Lower lobe of right lung (tissue), 2 donors: ENCODE results near the gene WDR5. TPM values are rescaled to one million over a fixed set of nuclear protein-coding genes. Genes with fewer than 3 reads are reported as not detected.

Experiments
- ATAC-seq, 2 donors: fragments of 200-7000 bp; cut with Tn5 transposase; one replicate each; pipeline ENCODE4 v1.9.1; 2020 to 2022; ENCODE audit warnings: mild to moderate bottlenecking in 2 of 2, moderate library complexity in 2 of 2
- DNase-seq: peaks from one replicate; pipeline ENCODE4 v3.0.0-alpha.2; 2020
- H3K27ac ChIP-seq: fragments of 200-600 bp; one replicate; pipeline ENCODE4 v1.8.0; 2022
- H3K27me3 ChIP-seq: fragments of 200-600 bp; one replicate; pipeline ENCODE4 v1.8.0; 2022; ENCODE audit warnings: low read depth
- H3K36me3 ChIP-seq: fragments of 200-600 bp; one replicate; pipeline ENCODE4 v1.8.0; 2022; ENCODE audit warnings: mild to moderate bottlenecking
- H3K4me1 ChIP-seq: fragments of 200-600 bp; one replicate; pipeline ENCODE4 v1.8.0; 2022
- H3K4me3 ChIP-seq: fragments of 200-600 bp; one replicate; pipeline ENCODE4 v1.8.0; 2022; ENCODE audit warnings: mild to moderate bottlenecking
- H3K9me3 ChIP-seq: fragments of 200-600 bp; one replicate; pipeline ENCODE4 v1.8.0; 2022
- CTCF ChIP-seq: fragments of 200-600 bp; IDR thresholded peaks from one replicate; pipeline ENCODE4 v1.8.0; 2022; ENCODE audit warnings: antibody characterized with exemption, mild to moderate bottlenecking
- intact Hi-C: fragments of 100-400 bp; cut with DNase I; formaldehyde crosslinking; loops from one replicate; pipeline ENCODE4 v1.11.0; 2022
- total RNA-seq: library from RNA; stranded (reverse); fragmentation: NEBNext Ultra II Directional; extraction: Animal tissue kit (Norgen Biotek cat#: 25700); gene quantifications from one replicate; pipeline ENCODE4 v1.2.1, GENCODE V29; 2021
- donor health status: DM: no; HTN: yes; CAD: no; lungs with severe emphysema.

Gene WDR5
- total RNA-seq, 1 donor from 2014 or later, result 22.6 TPM

GRCh38 chr9:134177186-134177585 lies 41.3 kb downstream of the WDR5 start:
- Histone ChIP-seq H3K27ac (no peak overlapping the region), H3K4me3 (no peak overlapping the region), H3K27me3 (peaks cover 35% of the 10 kb centered on the region), H3K4me1 (peaks cover 35% of the 10 kb centered on the region), H3K36me3 (no peaks in the 10 kb centered on the region), H3K9me3 (no peaks in the 10 kb centered on the region)
- TF ChIP-seq CTCF, result no peak
- intact Hi-C loops, result no loop called here
- DNase-seq (no peak), ATAC-seq (no peak)

- Histone ChIP-seq H3K27ac (no peak overlapping the region), H3K36me3 (no peaks in the 10 kb centered on the region), H3K9me3 (no peaks in the 10 kb centered on the region), H3K27me3 (peaks cover 35% of the 10 kb centered on the region), H3K4me3 (no peak overlapping the region), H3K4me1 (peaks cover 35% of the 10 kb centered on the region)
- intact Hi-C loops, result no loop called here
- ATAC-seq, result no peak
- DNase-seq, result peak; percentile 36
- TF ChIP-seq CTCF, result no peak
Measured at GRCh38 chr9:134177624-134178393, 41.9 kb downstream of the WDR5 start.

- no peak for ATAC-seq
- Histone ChIP-seq H3K27ac (peak overlapping the region; percentile 11), H3K9me3 (no peaks in the 10 kb centered on the region), H3K36me3 (no peaks in the 10 kb centered on the region), H3K4me1 (peaks cover 35% of the 10 kb centered on the region), H3K4me3 (no peak overlapping the region), H3K27me3 (peaks cover 35% of the 10 kb centered on the region)
- DNase-seq, result peak; percentile 31
- intact Hi-C loops, result no loop called here
- TF ChIP-seq CTCF, result no peak
Measured at GRCh38 chr9:134178394-134178767, 42.5 kb downstream of the WDR5 start.

- Histone ChIP-seq H3K4me1 (peaks cover 32% of the 10 kb centered on the region), H3K9me3 (no peaks in the 10 kb centered on the region), H3K36me3 (no peaks in the 10 kb centered on the region), H3K4me3 (no peak overlapping the region), H3K27me3 (peaks cover 35% of the 10 kb centered on the region), H3K27ac (peak overlapping the region; percentile 11)
- no peak for TF ChIP-seq CTCF
- intact Hi-C loops, result no loop called here
- DNase-seq (peak; percentile 39), ATAC-seq (no peak)
Measured at GRCh38 chr9:134178768-134179551, 43.1 kb downstream of the WDR5 start.

GRCh38 chr9:134179595-134179917 lies 43.7 kb downstream of the WDR5 start:
- DNase-seq (peak; percentile 26), ATAC-seq (no peak)
- no peaks in the 10 kb centered on the region for H3K9me3 ChIP-seq
- intact Hi-C loops, result no loop called here
- no peak overlapping the region for H3K4me3 ChIP-seq
- H3K36me3 ChIP-seq, result no peaks in the 10 kb centered on the region
- H3K27me3 ChIP-seq, result peaks cover 35% of the 10 kb centered on the region
- H3K4me1 ChIP-seq, result peaks cover 26% of the 10 kb centered on the region
- TF ChIP-seq CTCF, result no peak
- H3K27ac ChIP-seq, result no peak overlapping the region
